ENCODE data around the gene FAM162A.

DNA sequence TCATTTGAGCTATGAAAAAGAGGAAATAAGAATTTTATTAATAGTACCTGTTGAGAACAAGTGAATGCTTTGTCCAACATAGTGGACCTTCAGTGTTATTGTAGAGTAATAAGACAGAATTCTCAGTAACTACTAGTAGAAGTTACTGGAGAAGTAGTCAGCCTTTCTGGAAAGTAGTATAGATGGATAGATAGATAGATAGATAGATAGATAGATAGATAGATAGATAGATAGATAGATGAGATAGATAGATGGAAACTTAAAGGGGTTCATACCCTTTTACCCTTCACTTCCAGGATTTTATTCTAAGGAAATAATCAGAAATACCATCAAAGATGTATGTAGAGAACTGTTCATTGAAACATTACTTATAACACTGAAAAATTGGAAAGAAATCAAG lies 5.2 kb downstream of the FAM162A start:
- no peak for TF ChIP-seq POLR2AphosphoS5 (IDR thresholded peaks at IDR 0.05; ENCODE audit: low read depth, low read length)
- TF ChIP-seq REST (IDR thresholded peaks at IDR 0.05; ENCODE audit: insufficient read depth in 1 of 2, low read depth in 2 of 2, low read length in 2 of 2): no peak
- no peak for TF ChIP-seq TAF1 (IDR thresholded peaks at IDR 0.05; ENCODE audit: borderline replicate concordance, insufficient read depth, low read length)
